Uterus (tissue), 2 donors: ENCODE data around the gene PCYT1A.
"Not testable (repeated sequence)": the region's sequence is repeated elsewhere in the genome, so short reads cannot be mapped to it uniquely, and the experiment has no call there.

Source experiments
- POLR2A ChIP-seq, 2 donors: fragments of 450-650 bp; IDR thresholded peaks; one replicate each; pipeline ENCODE4 v1.6.1; 2016; ENCODE audit warnings: antibody characterized with exemption in 2 of 2, mild to moderate bottlenecking in 1 of 2, moderate library complexity in 1 of 2
- TF ChIP-seq, protein P1 (sequence below), 4 experiments: fragments of 200-600 bp in 2 of 4; fragments of 450-650 bp in 2 of 4; sonication (generic) in 2 of 4; IDR thresholded peaks; one replicate each; pipeline ENCODE4 v1.5.1; 2016 to 2019; ENCODE audit warnings: antibody characterized with exemption in 4 of 4, mild to moderate bottlenecking in 2 of 4, moderate library complexity in 1 of 4

GRCh38 chr3:196184169-196184432 is 103.4 kb downstream of the PCYT1A start:
- not testable (repeated sequence) for TF ChIP-seq POLR2A (IDR thresholded peaks at IDR 0.05)
- TF ChIP-seq, protein P1, sequence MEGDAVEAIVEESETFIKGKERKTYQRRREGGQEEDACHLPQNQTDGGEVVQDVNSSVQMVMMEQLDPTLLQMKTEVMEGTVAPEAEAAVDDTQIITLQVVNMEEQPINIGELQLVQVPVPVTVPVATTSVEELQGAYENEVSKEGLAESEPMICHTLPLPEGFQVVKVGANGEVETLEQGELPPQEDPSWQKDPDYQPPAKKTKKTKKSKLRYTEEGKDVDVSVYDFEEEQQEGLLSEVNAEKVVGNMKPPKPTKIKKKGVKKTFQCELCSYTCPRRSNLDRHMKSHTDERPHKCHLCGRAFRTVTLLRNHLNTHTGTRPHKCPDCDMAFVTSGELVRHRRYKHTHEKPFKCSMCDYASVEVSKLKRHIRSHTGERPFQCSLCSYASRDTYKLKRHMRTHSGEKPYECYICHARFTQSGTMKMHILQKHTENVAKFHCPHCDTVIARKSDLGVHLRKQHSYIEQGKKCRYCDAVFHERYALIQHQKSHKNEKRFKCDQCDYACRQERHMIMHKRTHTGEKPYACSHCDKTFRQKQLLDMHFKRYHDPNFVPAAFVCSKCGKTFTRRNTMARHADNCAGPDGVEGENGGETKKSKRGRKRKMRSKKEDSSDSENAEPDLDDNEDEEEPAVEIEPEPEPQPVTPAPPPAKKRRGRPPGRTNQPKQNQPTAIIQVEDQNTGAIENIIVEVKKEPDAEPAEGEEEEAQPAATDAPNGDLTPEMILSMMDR (IDR thresholded peaks at IDR 0.05), result not testable (repeated sequence)
